Thyroid gland (tissue), 4 donors: ENCODE data around the gene TLR10. TPM values are rescaled to one million over a fixed set of nuclear protein-coding genes. Genes with fewer than 3 reads are reported as not detected.

Source experiments
- DNase-seq, 2 donors: peaks; one replicate each; pipeline ENCODE4 v3.0.0-alpha.2; 2019
- H3K27ac ChIP-seq, 3 donors: fragments of 200-600 bp; sonication (generic); 1 replicate in 2 of 3; 2 replicates in 1 of 3; pipeline ENCODE4 v1.5.1; 2016 to 2019; ENCODE audit warnings: mild to moderate bottlenecking in 1 of 3, moderate library complexity in 1 of 3
- H3K27me3 ChIP-seq: fragments of 200-600 bp; sonication (generic); one replicate; pipeline ENCODE4 v1.5.1; 2019
- H3K36me3 ChIP-seq, 2 donors: fragments of 200-600 bp; sonication (generic); one replicate each; pipeline ENCODE4 v1.5.1; 2016 to 2019
- H3K4me1 ChIP-seq, 2 donors: fragments of 200-600 bp; sonication (generic); one replicate each; pipeline ENCODE4 v1.5.1; 2017 to 2019
- H3K4me3 ChIP-seq, 3 donors: fragments of 200-600 bp; sonication (generic); replicated peaks in 1 of 3; 1 replicate in 2 of 3; 2 replicates in 1 of 3; pipeline ENCODE4 v1.5.1; 2016; ENCODE audit warnings: mild to moderate bottlenecking in 1 of 3
- H3K9me3 ChIP-seq: fragments of 200-600 bp; sonication (generic); one replicate; pipeline ENCODE4 v1.5.1; 2017
- POLR2A ChIP-seq, 2 donors: fragments of 450-650 bp; IDR thresholded peaks; one replicate each; pipeline ENCODE4 v1.6.1; 2017; ENCODE audit warnings: antibody characterized with exemption in 2 of 2, mild to moderate bottlenecking in 2 of 2, moderate library complexity in 1 of 2
- WGBS, 2 donors: methylation state at CpG; one replicate each; pipeline ENCODE4 v1.1.5; 2017; 5-methylcytosine and 5-hydroxymethylcytosine counted together
- intact Hi-C: fragments of 100-400 bp; cut with DNase I; formaldehyde crosslinking; loops from one replicate; pipeline ENCODE4 v1.15.1; 2023
- total RNA-seq, 4 donors: library from RNA; depleted of rRNA; stranded (reverse); fragments of >200 nt; gene quantifications; one replicate each; pipeline ENCODE4 v1.2.3, GENCODE V29; 2016
- TF ChIP-seq, protein P1 (sequence below), 6 experiments: fragments of 200-600 bp in 3 of 6; fragments of 450-650 bp in 3 of 6; sonication (generic) in 3 of 6; IDR thresholded peaks; one replicate each; pipeline ENCODE4 v1.5.1; 2016 to 2019; ENCODE audit warnings: antibody characterized with exemption in 6 of 6, mild to moderate bottlenecking in 2 of 6, inconsistent platforms in 1 of 6, moderate library complexity in 1 of 6

TLR10 gene
- total RNA-seq, 4 donors from 2014 or later, result 0.10 to 0.83 TPM; not detected in 2

DNA sequence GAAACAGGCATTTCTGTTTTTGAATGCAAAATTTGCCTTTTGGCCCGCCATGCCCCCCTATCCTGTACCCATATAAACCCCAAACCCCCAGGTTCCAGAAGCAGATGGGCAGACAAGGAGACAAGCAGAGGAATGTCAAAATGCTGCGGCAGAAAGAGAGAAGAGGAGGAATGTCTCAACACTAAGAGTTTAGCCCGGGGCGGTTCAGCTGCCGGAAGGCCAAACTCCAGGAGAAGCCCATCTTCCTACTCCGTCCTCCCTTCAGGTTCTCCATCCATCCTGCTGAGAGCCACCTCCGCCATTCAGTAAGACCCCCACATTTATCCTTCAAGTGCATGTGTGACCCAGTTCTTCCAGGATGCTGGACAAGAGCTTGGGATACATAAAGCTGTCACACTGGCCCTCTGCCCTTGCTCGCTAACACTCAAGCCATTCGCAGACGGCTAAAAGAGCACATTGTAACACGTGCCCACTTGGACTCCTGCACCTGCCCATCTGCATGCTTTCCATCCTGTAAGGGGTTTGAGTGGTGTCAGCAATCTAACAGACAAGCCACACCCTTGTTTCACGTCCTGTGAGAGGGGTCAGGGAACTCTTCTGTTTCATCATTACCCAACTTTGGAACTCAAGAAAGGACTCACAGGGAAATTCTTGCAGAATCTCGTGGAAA lies 31.3 kb downstream of the TLR10 start:
- H3K9me3 ChIP-seq, result no peaks in the 10 kb centered on the region
- H3K4me1 ChIP-seq, result peaks cover 7 to 30% of the 10 kb centered on the region in 2 donors
- intact Hi-C loops, result no loop called here
- TF ChIP-seq, protein P1, sequence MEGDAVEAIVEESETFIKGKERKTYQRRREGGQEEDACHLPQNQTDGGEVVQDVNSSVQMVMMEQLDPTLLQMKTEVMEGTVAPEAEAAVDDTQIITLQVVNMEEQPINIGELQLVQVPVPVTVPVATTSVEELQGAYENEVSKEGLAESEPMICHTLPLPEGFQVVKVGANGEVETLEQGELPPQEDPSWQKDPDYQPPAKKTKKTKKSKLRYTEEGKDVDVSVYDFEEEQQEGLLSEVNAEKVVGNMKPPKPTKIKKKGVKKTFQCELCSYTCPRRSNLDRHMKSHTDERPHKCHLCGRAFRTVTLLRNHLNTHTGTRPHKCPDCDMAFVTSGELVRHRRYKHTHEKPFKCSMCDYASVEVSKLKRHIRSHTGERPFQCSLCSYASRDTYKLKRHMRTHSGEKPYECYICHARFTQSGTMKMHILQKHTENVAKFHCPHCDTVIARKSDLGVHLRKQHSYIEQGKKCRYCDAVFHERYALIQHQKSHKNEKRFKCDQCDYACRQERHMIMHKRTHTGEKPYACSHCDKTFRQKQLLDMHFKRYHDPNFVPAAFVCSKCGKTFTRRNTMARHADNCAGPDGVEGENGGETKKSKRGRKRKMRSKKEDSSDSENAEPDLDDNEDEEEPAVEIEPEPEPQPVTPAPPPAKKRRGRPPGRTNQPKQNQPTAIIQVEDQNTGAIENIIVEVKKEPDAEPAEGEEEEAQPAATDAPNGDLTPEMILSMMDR (IDR thresholded peaks at IDR 0.05), result no peak
- TF ChIP-seq POLR2A (IDR thresholded peaks at IDR 0.05), result no peak
- no peak for DNase-seq
- no peak overlapping the region for H3K4me3 ChIP-seq
- no peaks in the 10 kb centered on the region for H3K27me3 ChIP-seq
- H3K36me3 ChIP-seq, result no peaks in the 10 kb centered on the region
- 91 to 93% methylated on average over 13 of the region's 13 CpGs for WGBS, 2 donors
- H3K27ac ChIP-seq, result peak overlapping the region in 1 of 3 donors; percentile 69

DNA sequence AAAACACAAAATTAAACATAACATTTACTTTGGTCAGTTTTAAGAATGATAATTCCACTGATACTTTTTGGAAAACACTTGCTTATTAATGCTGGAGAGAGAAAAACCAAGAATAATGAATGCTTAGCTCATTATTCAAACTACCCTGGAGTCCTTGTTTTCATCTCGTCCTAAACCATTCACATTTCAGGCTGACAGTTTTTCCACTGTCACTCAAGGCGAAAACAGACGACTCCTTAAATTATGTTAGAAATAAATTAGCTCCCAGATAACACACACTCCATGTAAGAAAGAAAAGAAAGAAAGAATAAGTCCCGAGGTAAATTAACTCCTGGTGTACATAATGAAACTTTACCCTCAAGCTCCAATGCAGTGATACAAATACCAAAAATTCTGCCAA lies 33.5 kb downstream of the TLR10 start:
- no peak for DNase-seq
- no peak overlapping the region for H3K27ac ChIP-seq
- intact Hi-C loops, result no loop called here
- no peak overlapping the region for H3K4me3 ChIP-seq
- no peaks in the 10 kb centered on the region for H3K27me3 ChIP-seq
- WGBS, 2 donors, result 90 to 91% methylated on average over 4 of the region's 4 CpGs
- no peaks in the 10 kb centered on the region for H3K9me3 ChIP-seq
- no peaks in the 10 kb centered on the region for H3K36me3 ChIP-seq
- peaks cover 13 to 37% of the 10 kb centered on the region in 2 donors for H3K4me1 ChIP-seq
- TF ChIP-seq, protein P1 (IDR thresholded peaks at IDR 0.05), result no peak
- TF ChIP-seq POLR2A (IDR thresholded peaks at IDR 0.05), result no peak

DNA sequence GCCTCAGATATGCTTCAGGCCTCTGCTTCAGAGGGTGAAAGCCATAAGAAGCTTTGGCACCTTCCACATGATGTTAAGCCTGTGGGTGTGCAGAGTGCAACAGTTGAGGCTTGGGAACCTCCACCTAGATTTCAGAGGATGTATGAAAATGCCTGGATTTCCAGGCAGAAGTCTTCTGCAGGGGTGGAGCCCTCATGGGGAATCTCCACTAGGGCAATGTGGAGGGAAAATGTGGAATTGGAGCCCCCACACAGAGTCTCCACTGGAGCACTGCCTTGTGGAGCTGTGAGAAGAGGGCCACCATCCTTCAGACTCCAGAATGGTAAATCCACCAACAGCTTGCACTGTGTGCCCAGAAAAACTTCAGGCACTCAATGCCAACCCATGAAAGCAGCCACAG lies 35.2 kb downstream of the TLR10 start:
- no peak overlapping the region for H3K4me3 ChIP-seq
- no peaks in the 10 kb centered on the region for H3K27me3 ChIP-seq
- no peak overlapping the region for H3K27ac ChIP-seq
- intact Hi-C loops, result no loop called here
- peaks cover 9 to 32% of the 10 kb centered on the region in 2 donors for H3K4me1 ChIP-seq
- DNase-seq, result no peak
- TF ChIP-seq, protein P1 (IDR thresholded peaks at IDR 0.05), result no peak
- no peak for TF ChIP-seq POLR2A (IDR thresholded peaks at IDR 0.05)
- H3K36me3 ChIP-seq, result no peaks in the 10 kb centered on the region
- H3K9me3 ChIP-seq, result no peaks in the 10 kb centered on the region

DNA sequence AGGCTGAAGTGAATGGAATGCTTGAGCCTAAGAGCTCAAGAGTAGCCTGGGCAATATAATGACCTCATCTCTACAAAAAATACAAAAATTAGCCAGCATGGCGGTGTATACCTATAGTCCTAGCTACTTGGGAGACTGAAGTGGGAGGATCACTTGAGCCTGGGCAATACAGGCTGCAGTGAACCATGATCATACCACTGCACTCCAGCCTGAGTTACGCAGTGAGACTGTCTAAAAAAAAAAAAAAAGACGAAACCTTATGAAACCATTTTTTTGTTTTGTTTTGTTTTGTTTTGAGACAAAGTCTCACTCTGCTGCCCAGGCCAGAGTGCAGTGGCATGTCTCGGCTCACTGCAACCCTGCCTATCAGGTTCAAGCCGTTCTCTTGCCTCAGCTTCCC lies 36.9 kb downstream of the TLR10 start:
- Histone ChIP-seq H3K4me3 (no peak overlapping the region), H3K27ac (peak overlapping the region; percentile 72 to 90 (median 81)), H3K36me3 (no peaks in the 10 kb centered on the region), H3K9me3 (no peaks in the 10 kb centered on the region), H3K4me1 (peaks cover 9 to 16% of the 10 kb centered on the region in 2 donors), H3K27me3 (no peaks in the 10 kb centered on the region)
- DNase-seq, result peak; percentile 79 to 83
- TF ChIP-seq, protein P1 (IDR thresholded peaks at IDR 0.05), result no peak
- no peak for TF ChIP-seq POLR2A (IDR thresholded peaks at IDR 0.05)
- WGBS, 2 donors, result 35 to 44% methylated on average over 5 of the region's 5 CpGs
- intact Hi-C loops, result no loop called here

DNA sequence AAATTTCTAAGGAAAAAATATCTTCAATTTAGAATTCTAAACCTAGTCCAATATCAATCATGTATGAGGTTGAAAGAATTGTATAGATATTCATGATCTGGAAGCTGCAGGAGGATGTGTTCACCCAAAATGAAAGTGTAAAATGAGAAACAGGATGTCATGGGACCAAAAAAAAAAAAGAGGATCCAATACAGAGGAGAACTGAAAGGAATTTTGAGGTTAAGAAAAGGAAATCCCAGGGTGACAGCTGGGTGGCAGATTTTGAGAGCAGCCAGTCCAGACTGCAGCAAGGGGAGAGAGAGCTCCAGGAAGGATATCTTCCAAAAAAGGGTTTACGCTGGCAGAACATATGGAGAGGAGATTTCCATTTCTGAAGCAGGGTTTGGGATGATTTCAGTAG lies 38.9 kb downstream of the TLR10 start:
- no peaks in the 10 kb centered on the region for H3K36me3 ChIP-seq
- no peak overlapping the region for H3K27ac ChIP-seq

More for the DNA sequence above, 38.9 kb downstream of the TLR10 start:
- Histone ChIP-seq H3K27me3 (no peaks in the 10 kb centered on the region), H3K9me3 (no peaks in the 10 kb centered on the region), H3K4me3 (no peak overlapping the region), H3K4me1 (peaks cover 9 to 12% of the 10 kb centered on the region in 2 donors)
- DNase-seq, result no peak
- 83 to 88% methylated on average over 1 of the region's 1 CpG for WGBS, 2 donors
- TF ChIP-seq, protein P1 (IDR thresholded peaks at IDR 0.05), result no peak
- no peak for TF ChIP-seq POLR2A (IDR thresholded peaks at IDR 0.05)
- intact Hi-C loops, result no loop called here
